ENCODE measurements around the gene TMED1. TPM values are rescaled to one million over a fixed set of nuclear protein-coding genes. Genes with fewer than 3 reads are reported as not detected.
A peak's percentile ranks its signal among the peaks of the same experiment; 100 is the strongest.

TMED1 gene
- total and polyA plus RNA-seq, 9 of the 15 experiments (the other 6 are each of a cell fraction or from before 2014, with no cell fraction given), result 0.86 to 30.2 (median 23.5) TPM

DNA sequence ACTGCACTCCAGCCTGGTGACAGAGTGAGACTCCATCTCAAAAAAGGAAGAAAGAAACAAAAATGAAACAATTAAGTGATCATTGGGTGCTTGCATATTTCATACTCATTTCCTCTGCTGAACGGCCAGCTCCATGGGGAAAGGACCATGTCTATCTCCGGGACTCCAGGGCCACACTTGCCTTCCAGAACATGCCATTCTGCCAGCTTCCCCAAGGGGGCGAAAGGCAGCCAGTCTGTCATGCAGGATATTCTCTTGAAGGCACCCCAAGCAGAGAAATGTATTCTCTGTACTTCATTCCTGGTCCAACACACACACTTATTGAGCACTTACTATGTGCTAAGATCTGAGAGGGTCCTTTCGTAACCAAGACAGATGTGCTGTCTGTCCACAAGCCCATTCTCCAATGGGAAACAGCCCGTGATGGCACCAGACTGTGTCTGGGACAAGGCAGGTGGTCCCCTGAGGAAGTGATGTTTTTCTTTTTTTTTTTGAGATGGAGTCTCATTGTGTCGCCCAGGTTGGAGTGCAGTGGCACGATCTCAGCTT, 25.2 kb upstream of the TMED1 start (continued):
- no peak for TF ChIP-seq SAFB2 (IDR thresholded peaks at IDR 0.05; ENCODE audit: borderline replicate concordance, low read depth, low read length, severe bottlenecking)

GRCh38 chr19:10858204-10858828, 22.3 kb upstream of the TMED1 start:
- DNase-seq (ENCODE audit: extremely low read depth in 1 of 4, low spot score in 3 of 4), result peak; percentile 53 to 73 (median 66)
- no TSS peak for BruUV-seq (replicated peaks)
- peaks cover 9 to 16% of the 10 kb centered on the region in 2 experiments; a peak in 4 of 5 replicates for H3K4me1 ChIP-seq (replicated peaks in 1 of 2; ENCODE audit: control insufficient read depth in 2 of 2, insufficient read depth in 2 of 2, low read length in 2 of 2)
- H2AFZ ChIP-seq (ENCODE audit: low read depth, low read length), result peak overlapping the region; percentile 45
- intact Hi-C loops (cut with micrococcal nuclease), result no loop called here
- H3K27ac ChIP-seq (ENCODE audit: extremely low read depth, low read depth, low read length), result no peak overlapping the region
- in situ Hi-C loops (cut with MboI), result no loop called here
- ATAC-seq, result peak; percentile 73
- CTCF ChIA-PET (ENCODE audit: low intra/inter-chr PET ratio), result no interaction called here
- H4K20me1 ChIP-seq (replicated peaks; ENCODE audit: control insufficient read depth, insufficient read depth, low read length), result no peaks in the 10 kb centered on the region
- H3K36me3 ChIP-seq (ENCODE audit: control insufficient read depth, insufficient read depth, low read length), result no peaks in the 10 kb centered on the region
- POLR2A ChIA-PET, result interaction anchor here (0.5 to 1.0 kb wide), 5 partner anchors 12 to 184 kb away, joined by 3 read pairs; no protein-coding TSS in a partner anchor
- H3K9me3 ChIP-seq (replicated peaks; ENCODE audit: control insufficient read depth, insufficient read depth, low read depth, low read length), result no peaks in the 10 kb centered on the region
- no peaks in the 10 kb centered on the region for H3K9me1 ChIP-seq (ENCODE audit: control insufficient read depth, insufficient read depth, low read length)
- H3K27me3 ChIP-seq (ENCODE audit: control insufficient read depth in 2 of 2, insufficient read depth in 2 of 2, low read length in 2 of 2), result no peaks in the 10 kb centered on the region
- WGBS (ENCODE audit: insufficient coverage, low coverage, missing lambda C conversion rate), result 42% methylated on average over 4 of the region's 4 CpGs
- no peak overlapping the region for H3K4me2 ChIP-seq (ENCODE audit: insufficient read depth, low read length)
- peak; percentile 83 for FAIRE-seq
- H3K79me2 ChIP-seq (ENCODE audit: control insufficient read depth, insufficient read depth, low read length), result no peaks in the 10 kb centered on the region
- no peak overlapping the region for H3K4me3 ChIP-seq
- peak overlapping the region in 1 of 2 experiments; percentile 23; a peak in 1 of 4 replicates for H3K9ac ChIP-seq (ENCODE audit: insufficient read depth in 1 of 2, low read depth in 2 of 2, low read length in 2 of 2)
- TF ChIP-seq ETV5 (CRISPR knock-in tag; IDR thresholded peaks at IDR 0.05; ENCODE audit: low read depth) (no peak), PTTG1 (tag; IDR thresholded peaks at IDR 0.05; ENCODE audit: low read depth) (no peak), NFIC (IDR thresholded peaks at IDR 0.05) (no peak), ZBTB8A (IDR thresholded peaks at IDR 0.05; ENCODE audit: partially characterized antibody) (no peak), E2F4 (CRISPR knock-in tag; IDR thresholded peaks at IDR 0.05; ENCODE audit: low read depth) (no peak), ZMIZ1 (IDR thresholded peaks at IDR 0.05; ENCODE audit: low read depth in 2 of 2, low read length in 2 of 2) (no peak)
- TF ChIP-seq, protein P1, sequence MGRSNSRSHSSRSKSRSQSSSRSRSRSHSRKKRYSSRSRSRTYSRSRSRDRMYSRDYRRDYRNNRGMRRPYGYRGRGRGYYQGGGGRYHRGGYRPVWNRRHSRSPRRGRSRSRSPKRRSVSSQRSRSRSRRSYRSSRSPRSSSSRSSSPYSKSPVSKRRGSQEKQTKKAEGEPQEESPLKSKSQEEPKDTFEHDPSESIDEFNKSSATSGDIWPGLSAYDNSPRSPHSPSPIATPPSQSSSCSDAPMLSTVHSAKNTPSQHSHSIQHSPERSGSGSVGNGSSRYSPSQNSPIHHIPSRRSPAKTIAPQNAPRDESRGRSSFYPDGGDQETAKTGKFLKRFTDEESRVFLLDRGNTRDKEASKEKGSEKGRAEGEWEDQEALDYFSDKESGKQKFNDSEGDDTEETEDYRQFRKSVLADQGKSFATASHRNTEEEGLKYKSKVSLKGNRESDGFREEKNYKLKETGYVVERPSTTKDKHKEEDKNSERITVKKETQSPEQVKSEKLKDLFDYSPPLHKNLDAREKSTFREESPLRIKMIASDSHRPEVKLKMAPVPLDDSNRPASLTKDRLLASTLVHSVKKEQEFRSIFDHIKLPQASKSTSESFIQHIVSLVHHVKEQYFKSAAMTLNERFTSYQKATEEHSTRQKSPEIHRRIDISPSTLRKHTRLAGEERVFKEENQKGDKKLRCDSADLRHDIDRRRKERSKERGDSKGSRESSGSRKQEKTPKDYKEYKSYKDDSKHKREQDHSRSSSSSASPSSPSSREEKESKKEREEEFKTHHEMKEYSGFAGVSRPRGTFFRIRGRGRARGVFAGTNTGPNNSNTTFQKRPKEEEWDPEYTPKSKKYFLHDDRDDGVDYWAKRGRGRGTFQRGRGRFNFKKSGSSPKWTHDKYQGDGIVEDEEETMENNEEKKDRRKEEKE (IDR thresholded peaks at IDR 0.05; ENCODE audit: borderline replicate concordance in 1 of 2, control insufficient read depth in 1 of 2, low read depth in 2 of 2, low read length in 1 of 2), result no peak

All from K562 (cell line).